Measurements from ENCODE around the gene RGS10.
"Not testable (repeated sequence)": the region's sequence is repeated elsewhere in the genome, so short reads cannot be mapped to it uniquely, and the experiment has no call there.

The RGS10 gene

DNA sequence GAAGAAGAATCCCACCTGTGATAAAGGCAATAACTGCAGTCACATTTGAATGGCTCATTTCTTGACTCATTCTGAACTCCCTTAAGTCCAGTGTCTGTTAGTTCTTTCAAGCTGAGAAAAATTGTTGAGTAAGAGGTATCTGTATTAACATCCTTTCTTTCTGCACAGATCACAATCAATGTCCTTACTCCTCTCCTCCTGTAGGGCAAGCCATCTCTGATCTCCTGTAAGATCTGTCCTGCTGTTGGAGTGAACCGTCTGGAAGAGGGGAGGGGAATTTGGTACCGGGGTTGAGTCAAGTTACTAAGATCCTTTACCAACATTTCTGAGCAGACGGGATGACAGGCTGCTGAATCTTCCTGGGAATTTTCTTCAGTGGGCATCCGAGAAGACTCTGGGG is 19.6 kb upstream of the RGS10 start:
- DNase-seq (ENCODE audit: low read depth), result no peak
- TF ChIP-seq, protein P1, sequence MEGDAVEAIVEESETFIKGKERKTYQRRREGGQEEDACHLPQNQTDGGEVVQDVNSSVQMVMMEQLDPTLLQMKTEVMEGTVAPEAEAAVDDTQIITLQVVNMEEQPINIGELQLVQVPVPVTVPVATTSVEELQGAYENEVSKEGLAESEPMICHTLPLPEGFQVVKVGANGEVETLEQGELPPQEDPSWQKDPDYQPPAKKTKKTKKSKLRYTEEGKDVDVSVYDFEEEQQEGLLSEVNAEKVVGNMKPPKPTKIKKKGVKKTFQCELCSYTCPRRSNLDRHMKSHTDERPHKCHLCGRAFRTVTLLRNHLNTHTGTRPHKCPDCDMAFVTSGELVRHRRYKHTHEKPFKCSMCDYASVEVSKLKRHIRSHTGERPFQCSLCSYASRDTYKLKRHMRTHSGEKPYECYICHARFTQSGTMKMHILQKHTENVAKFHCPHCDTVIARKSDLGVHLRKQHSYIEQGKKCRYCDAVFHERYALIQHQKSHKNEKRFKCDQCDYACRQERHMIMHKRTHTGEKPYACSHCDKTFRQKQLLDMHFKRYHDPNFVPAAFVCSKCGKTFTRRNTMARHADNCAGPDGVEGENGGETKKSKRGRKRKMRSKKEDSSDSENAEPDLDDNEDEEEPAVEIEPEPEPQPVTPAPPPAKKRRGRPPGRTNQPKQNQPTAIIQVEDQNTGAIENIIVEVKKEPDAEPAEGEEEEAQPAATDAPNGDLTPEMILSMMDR (conservative IDR thresholded peaks at IDR 0.05; ENCODE audit: control insufficient read depth, insufficient read depth, low read depth, low read length), result no peak

DNA sequence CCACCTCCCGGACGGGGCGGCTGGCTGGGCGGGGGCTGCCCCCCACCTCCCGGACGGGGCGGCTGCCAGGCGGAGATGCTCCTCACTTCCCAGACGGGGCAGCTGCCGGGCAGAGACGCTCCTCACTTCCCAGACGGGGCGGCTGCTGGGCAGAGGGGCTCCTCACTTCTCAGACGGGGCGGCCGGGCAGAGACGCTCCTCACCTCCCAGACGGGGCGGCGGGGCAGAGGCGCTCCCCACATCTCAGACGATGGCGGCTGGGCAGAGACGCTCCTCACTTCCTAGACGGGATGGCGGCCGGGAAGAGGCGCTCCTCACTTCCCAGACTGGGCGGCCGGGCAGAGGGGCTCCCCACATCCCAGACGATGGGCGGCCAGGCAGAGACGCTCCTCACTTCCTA is 17.0 kb upstream of the RGS10 start:
- DNase-seq (ENCODE audit: low read depth); H3K4me3 ChIP-seq (ENCODE audit: control insufficient read depth, low read depth, low read length): not testable (repeated sequence)

More for the DNA sequence above, 19.6 kb upstream of the RGS10 start:
- no peak overlapping the region for H3K4me3 ChIP-seq (ENCODE audit: control insufficient read depth, low read depth, low read length)

- H3K4me3 ChIP-seq (ENCODE audit: control insufficient read depth, low read depth, low read length); DNase-seq (ENCODE audit: low read depth): not testable (repeated sequence)
Observed at GRCh38 chr10:119556081-119556480, 13.6 kb upstream of the RGS10 start.

DNA sequence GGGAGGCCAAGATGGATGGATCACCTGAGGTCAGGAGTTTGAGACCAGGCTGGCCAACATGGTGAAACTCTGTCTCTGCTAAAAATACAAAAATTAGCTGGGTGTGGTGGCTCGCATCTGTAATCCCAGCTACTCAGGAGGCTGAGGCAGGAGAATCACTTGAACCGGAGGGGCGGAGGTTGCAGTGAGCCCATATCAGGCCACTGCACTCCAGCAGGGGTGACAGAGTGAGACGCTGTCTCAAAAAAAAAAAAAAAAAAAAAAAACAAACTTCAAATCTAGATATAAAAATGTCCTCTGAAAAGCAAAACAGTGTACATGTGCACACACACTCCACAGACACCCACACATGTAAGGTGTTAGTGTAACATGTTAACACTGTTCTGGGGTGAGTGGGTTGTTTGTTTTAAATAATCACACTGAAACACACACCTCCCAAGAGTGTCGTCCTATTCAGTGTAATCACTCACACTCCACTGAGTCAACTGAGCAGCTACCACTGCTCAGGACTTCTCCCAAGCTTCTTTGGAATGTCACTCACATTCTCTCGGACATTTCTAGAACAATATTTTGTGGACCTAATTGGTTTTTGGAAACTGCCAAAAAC is 12.8 kb upstream of the RGS10 start:
- TF ChIP-seq, protein P1 (conservative IDR thresholded peaks at IDR 0.05; ENCODE audit: control insufficient read depth, insufficient read depth, low read depth, low read length), result no peak
- no peak overlapping the region for H3K4me3 ChIP-seq (ENCODE audit: control insufficient read depth, low read depth, low read length)
- DNase-seq (ENCODE audit: low read depth), result no peak

GRCh38 chr10:119550827-119551226 is 8.3 kb upstream of the RGS10 start:
- no peak overlapping the region for H3K4me3 ChIP-seq (ENCODE audit: control insufficient read depth, low read depth, low read length)
- TF ChIP-seq, protein P1 (conservative IDR thresholded peaks at IDR 0.05; ENCODE audit: control insufficient read depth, insufficient read depth, low read depth, low read length), result no peak
- DNase-seq (ENCODE audit: low read depth), result no peak

- TF ChIP-seq, protein P1 (conservative IDR thresholded peaks at IDR 0.05; ENCODE audit: control insufficient read depth, insufficient read depth, low read depth, low read length), result no peak
- DNase-seq (ENCODE audit: low read depth), result no peak
- H3K4me3 ChIP-seq (ENCODE audit: control insufficient read depth, low read depth, low read length), result no peak overlapping the region
Observed at GRCh38 chr10:119549247-119549999, 6.9 kb upstream of the RGS10 start.

GRCh38 chr10:119546009-119546408 is 3.5 kb upstream of the RGS10 start:
- TF ChIP-seq, protein P1 (conservative IDR thresholded peaks at IDR 0.05; ENCODE audit: control insufficient read depth, insufficient read depth, low read depth, low read length), result no peak
- no peak for DNase-seq (ENCODE audit: low read depth)
- no peak overlapping the region for H3K4me3 ChIP-seq (ENCODE audit: control insufficient read depth, low read depth, low read length)
